Endothelial cell of umbilical vein (primary cell): Measurements from ENCODE around the gene GNG2. TPM values are rescaled to one million over a fixed set of nuclear protein-coding genes. Genes with fewer than 3 reads are reported as not detected.

ENCODE experiments used
- BruUV-seq: library from RNA; stranded (reverse); fragments of 400-500 nt; replicated peaks from 2 replicates; lab custom pipeline; 2021; lab: Mats Ljungman, UMichigan
- CTCF ChIA-PET: fragments of 300-600, 350-600 bp; sonication (Branson Sonifier 250); formaldehyde crosslinking; loops from one replicate; lab custom pipeline; 2021; ENCODE audit warnings: antibody characterized with exemption, inconsistent platforms; lab: Charles Lee
- POLR2A ChIA-PET: fragments of 300-600, 350-600 bp; sonication (Branson Sonifier 250); formaldehyde crosslinking; loops from one replicate; lab custom pipeline; 2021; ENCODE audit warnings: antibody characterized with exemption, inconsistent platforms; lab: Charles Lee
- DNase-seq: peaks from one replicate; pipeline ENCODE4 v3.0.0-alpha.2; 2011; ENCODE audit warnings: low read depth, low spot score
- FAIRE-seq: peaks from 2 replicates; lab custom pipeline; 2011; peaks lifted over from hg19 to GRCh38; lab: Jason Lieb, UNC
- H2AFZ ChIP-seq: 2 replicates; pipeline ENCODE4 v1.6.0; 2012; ENCODE audit warnings: low read depth, low read length, control low read depth, inconsistent platforms
- H3K27ac ChIP-seq: 2 replicates; pipeline ENCODE4 v1.5.1; 2011; ENCODE audit warnings: low read depth, mild to moderate bottlenecking, control low read depth, low read length, moderate library complexity; ENCODE audit not compliant: insufficient read depth
- H3K27me3 ChIP-seq, 2 experiments: 2 replicates each; pipeline versions ENCODE4 v1.6.0 to v1.6.1; 2011; ENCODE audit warnings: low read length in 2 of 2, mixed read lengths in 1 of 2; ENCODE audit not compliant: control insufficient read depth in 2 of 2, insufficient read depth in 2 of 2
- H3K36me3 ChIP-seq, 2 experiments: 2 replicates in 1 of 2; 3 replicates in 1 of 2; pipeline ENCODE4 v1.5.1; 2011; ENCODE audit warnings: low read length in 2 of 2, mild to moderate bottlenecking in 1 of 2, moderate library complexity in 1 of 2; ENCODE audit not compliant: control insufficient read depth in 2 of 2, insufficient read depth in 2 of 2; ENCODE audit errors: extremely low read depth in 1 of 2
- H3K4me1 ChIP-seq: 3 replicates; pipeline ENCODE4 v1.5.1; 2011; ENCODE audit warnings: mild to moderate bottlenecking, low read length; ENCODE audit not compliant: control insufficient read depth, insufficient read depth; ENCODE audit errors: extremely low read depth
- H3K4me2 ChIP-seq: 2 replicates; pipeline ENCODE4 v1.6.1; 2011; ENCODE audit warnings: low read length, control low read depth, mixed read lengths; ENCODE audit not compliant: insufficient read depth
- H3K4me3 ChIP-seq, 3 experiments: fragments of 200-600 bp in 1 of 3; sonication (generic), shearing (Covaris generic) in 1 of 3; replicated peaks in 1 of 3; 2 replicates each; pipeline ENCODE4 v1.5.1; 2011 to 2016; ENCODE audit warnings: control low read depth in 3 of 3, low read length in 3 of 3, mild to moderate bottlenecking in 2 of 3, inconsistent platforms in 1 of 3, low read depth in 1 of 3, moderate library complexity in 1 of 3; ENCODE audit not compliant: insufficient read depth in 1 of 3
- H3K79me2 ChIP-seq: 2 replicates; pipeline ENCODE4 v1.6.0; 2012; ENCODE audit warnings: low read length, inconsistent platforms; ENCODE audit not compliant: control insufficient read depth, insufficient read depth
- H3K9ac ChIP-seq: replicated peaks from 2 replicates; pipeline ENCODE3; 2011; ENCODE audit warnings: low read length, control low read depth; ENCODE audit not compliant: insufficient read depth; ENCODE audit errors: extremely low read depth
- H3K9me1 ChIP-seq: replicated peaks from 3 replicates; pipeline ENCODE4 v1.6.0; 2011; ENCODE audit warnings: mild to moderate bottlenecking, low read length; ENCODE audit not compliant: control insufficient read depth, insufficient read depth; ENCODE audit errors: extremely low read depth
- H3K9me3 ChIP-seq: replicated peaks from 2 replicates; pipeline ENCODE4 v1.5.1; 2012; ENCODE audit warnings: low read length, inconsistent platforms; ENCODE audit not compliant: control insufficient read depth, insufficient read depth
- H4K20me1 ChIP-seq: replicated peaks from 2 replicates; pipeline ENCODE3; 2011; ENCODE audit warnings: mild to moderate bottlenecking, low read length; ENCODE audit not compliant: control insufficient read depth, insufficient read depth; ENCODE audit errors: extremely low read depth
- CTCF ChIP-seq, 2 donors: IDR thresholded peaks; 1 replicate in 1 of 2; 2 replicates in 1 of 2; pipeline ENCODE4 v1.5.1; 2011; ENCODE audit warnings: low read length in 2 of 2, mild to moderate bottlenecking in 2 of 2, moderate library complexity in 2 of 2, control low read depth in 1 of 2, inconsistent platforms in 1 of 2, low read depth in 1 of 2; ENCODE audit not compliant: insufficient read depth in 1 of 2; ENCODE audit errors: extremely low read depth in 1 of 2
- EZH2 ChIP-seq: IDR thresholded peaks from 2 replicates; pipeline ENCODE4 v1.6.1; 2012; ENCODE audit warnings: borderline replicate concordance, low read depth, mild to moderate bottlenecking, moderate library complexity, low read length, inconsistent platforms; ENCODE audit not compliant: severe bottlenecking
- FOS ChIP-seq: IDR thresholded peaks from 2 replicates; pipeline ENCODE4 v1.6.1; 2011; ENCODE audit warnings: mild to moderate bottlenecking, low read length, moderate library complexity, borderline replicate concordance; ENCODE audit not compliant: insufficient read depth
- GATA2 ChIP-seq: IDR thresholded peaks from 2 replicates; pipeline ENCODE4 v1.7.0; 2011; ENCODE audit warnings: low read depth, mild to moderate bottlenecking, moderate library complexity, mixed read lengths, low read length; ENCODE audit not compliant: insufficient read length, insufficient read depth
- JUN ChIP-seq: IDR thresholded peaks from 2 replicates; pipeline ENCODE4 v1.6.1; 2011; ENCODE audit warnings: borderline replicate concordance, low read depth; ENCODE audit not compliant: insufficient read length, insufficient read depth
- MAX ChIP-seq: IDR thresholded peaks from 2 replicates; pipeline ENCODE4 v1.6.1; 2011; ENCODE audit not compliant: insufficient read depth, insufficient read length
- MYC ChIP-seq: IDR thresholded peaks from one replicate; pipeline ENCODE4 v1.6.1; 2011; ENCODE audit warnings: mild to moderate bottlenecking, low read depth, low read length
- POLR2A ChIP-seq: IDR thresholded peaks from 2 replicates; pipeline ENCODE4 v1.6.1; 2012; ENCODE audit warnings: low read depth, mild to moderate bottlenecking, control low read depth, low read length
- POLR2AphosphoS5 ChIP-seq: IDR thresholded peaks from 2 replicates; pipeline ENCODE4 v1.6.1; 2012; ENCODE audit warnings: low read depth, mild to moderate bottlenecking, control low read depth, low read length, moderate library complexity; ENCODE audit not compliant: insufficient read depth
- dilution Hi-C: fragments of 300-500 bp; cut with MboI; formaldehyde crosslinking; loops from one replicate; pipeline ENCODE4 v1.15.0; 2019; ENCODE audit warnings: low sequenced_read_pairs; ENCODE audit not compliant: extremely low pct_ligation_motif_present
- intact Hi-C: fragments of 100-400 bp; cut with micrococcal nuclease; formaldehyde crosslinking; loops from one replicate; pipeline ENCODE4 v1.10.0; 2022
- polyA plus RNA-seq, 4 experiments: library from polyadenylated mRNA; depleted of rRNA in 3 of 4; stranded (reverse) in 3 of 4; unstranded in 1 of 4; fragments of >200 nt; gene quantifications; 2 replicates each; pipeline versions ENCODE4 v1.2.1 to v1.2.3, GENCODE V29; 2011 to 2012; ENCODE audit warnings: missing spikeins in 1 of 4
- total RNA-seq: library from RNA; stranded (reverse); gene quantifications from 2 replicates; pipeline ENCODE4 v1.2.3, GENCODE V29; 2021

GNG2 gene
- total and polyA plus RNA-seq, 2 donors (not counting 3 experiments of a cell fraction or from before 2014, with no cell fraction given): not detected

GRCh38 chr14:51847489-51847796, 13.0 kb upstream of the GNG2 start:
- no peak overlapping the region for H3K27ac ChIP-seq
- BruUV-seq: no TSS peak
- intact Hi-C loops (loop anchor here (5.0 kb wide), 1 partner anchor 130 kb away; no protein-coding TSS in a partner anchor), dilution Hi-C loops (no loop called here)
- peak overlapping the region; percentile 33 for H3K4me2 ChIP-seq
- no peaks in the 10 kb centered on the region for H3K79me2 ChIP-seq
- no peaks in the 10 kb centered on the region for H3K36me3 ChIP-seq
- peaks cover 0 to 14% of the 10 kb centered on the region in 2 experiments for H3K27me3 ChIP-seq
- peaks cover 13% of the 10 kb centered on the region for H3K4me1 ChIP-seq
- TF ChIP-seq FOS (no peak), EZH2 (no peak), JUN (no peak), POLR2A (no peak), CTCF (IDR thresholded peaks at IDR 0.05; ENCODE audit: extremely low read depth in 1 of 2, insufficient read depth in 1 of 2, low read depth in 1 of 2, low read length in 2 of 2) (no peak), MYC (no peak), POLR2AphosphoS5 (no peak), MAX (no peak), GATA2 (no peak)
- H3K9ac ChIP-seq: no peak overlapping the region
- POLR2A ChIA-PET: no interaction called here
- no peaks in the 10 kb centered on the region for H3K9me3 ChIP-seq
- CTCF ChIA-PET: no interaction called here
- H4K20me1 ChIP-seq: no peaks in the 10 kb centered on the region
- H3K9me1 ChIP-seq: no peaks in the 10 kb centered on the region
- DNase-seq: no peak
- H2AFZ ChIP-seq: peak overlapping the region; percentile 25
- no peak overlapping the region for H3K4me3 ChIP-seq
- no peak for FAIRE-seq
